Activated T-helper 2 cell treated with anti-CD3 and anti-CD28 coated beads, Interferon-gamma antibody, Interleukin-2, Interleukin-4, amounts not matched to agents 10 μg/mL and 5 μg/mL and 100 μg/mL, durations not matched to agents 14 hours and 24 hours and 36 hours (primary cell): ENCODE measurements around the gene SLC14A1. TPM values are rescaled to one million over a fixed set of nuclear protein-coding genes. Genes with fewer than 3 reads are reported as not detected.

Source experiments
- DNase-seq: peaks from one replicate; pipeline ENCODE4 v3.0.0; 2021; ENCODE audit warnings: low spot score
- H3K27ac Mint-ChIP-seq: one replicate; pipeline ENCODE4 v1.8.0; 2021; ENCODE audit warnings: mixed read lengths
- H3K27me3 Mint-ChIP-seq: one replicate; pipeline ENCODE4 v1.8.0; 2021; ENCODE audit warnings: low read depth, mixed read lengths
- H3K36me3 Mint-ChIP-seq: one replicate; pipeline ENCODE4 v1.8.0; 2021; ENCODE audit warnings: low read depth, mixed read lengths
- H3K4me1 Mint-ChIP-seq: one replicate; pipeline ENCODE4 v1.8.0; 2021; ENCODE audit warnings: low read depth, mixed read lengths
- H3K4me3 Mint-ChIP-seq: one replicate; pipeline ENCODE4 v1.8.0; 2021; ENCODE audit warnings: low read depth, mild to moderate bottlenecking, moderate library complexity, mixed read lengths
- H3K9me3 Mint-ChIP-seq: one replicate; pipeline ENCODE4 v1.8.0; 2021; ENCODE audit warnings: mixed read lengths
- intact Hi-C: fragments of 100-400 bp; cut with micrococcal nuclease; formaldehyde crosslinking; loops from one replicate; pipeline ENCODE4 v1.15.1; 2023
- total RNA-seq: library from RNA; stranded (reverse); gene quantifications from 2 replicates; pipeline ENCODE4 v1.2.3, GENCODE V29; 2022

The SLC14A1 gene
- total RNA-seq, 1 donor from 2014 or later: 6.0 TPM

DNA sequence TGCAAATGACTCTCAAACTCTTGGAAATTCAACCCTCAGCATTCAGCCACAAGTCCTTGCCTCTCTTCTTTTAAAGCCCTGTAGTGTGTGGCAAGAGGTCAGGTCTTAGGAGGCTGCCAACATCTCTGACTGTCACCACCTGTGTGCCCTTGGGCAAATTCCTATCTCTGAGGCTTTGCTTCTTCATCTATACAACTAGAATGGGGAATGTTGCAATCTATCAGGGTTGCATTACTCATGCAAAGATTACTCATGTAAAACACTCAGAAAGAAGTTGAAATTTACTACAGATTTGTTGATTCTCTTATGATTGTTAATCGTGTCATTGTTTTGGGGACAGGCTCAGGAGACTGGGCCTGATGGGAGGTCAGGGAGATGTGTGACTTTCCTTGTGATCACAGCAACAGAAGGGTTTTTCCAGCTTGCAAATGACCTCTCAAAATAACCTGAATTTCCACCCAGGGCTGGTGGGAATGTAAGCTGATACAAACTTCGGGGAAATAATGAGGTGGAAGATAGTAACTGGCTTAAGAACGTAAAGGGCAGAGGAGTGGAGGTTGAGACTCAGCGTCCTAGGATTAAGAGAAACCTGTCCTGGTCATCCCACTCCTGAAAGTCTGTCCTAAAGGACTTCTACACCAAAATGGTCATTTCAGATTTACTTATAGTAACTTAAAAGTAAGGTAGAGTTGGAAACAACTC lies 69.4 kb downstream of the SLC14A1 start:
- intact Hi-C loops: no loop called here
- DNase-seq: no peak
- H3K27me3 Mint-ChIP-seq: peaks cover 2% of the 10 kb centered on the region
- no peak overlapping the region for H3K27ac Mint-ChIP-seq
- no peaks in the 10 kb centered on the region for H3K9me3 Mint-ChIP-seq
- no peak overlapping the region for H3K4me3 Mint-ChIP-seq
- no peaks in the 10 kb centered on the region for H3K4me1 Mint-ChIP-seq
- H3K36me3 Mint-ChIP-seq: no peaks in the 10 kb centered on the region

DNA sequence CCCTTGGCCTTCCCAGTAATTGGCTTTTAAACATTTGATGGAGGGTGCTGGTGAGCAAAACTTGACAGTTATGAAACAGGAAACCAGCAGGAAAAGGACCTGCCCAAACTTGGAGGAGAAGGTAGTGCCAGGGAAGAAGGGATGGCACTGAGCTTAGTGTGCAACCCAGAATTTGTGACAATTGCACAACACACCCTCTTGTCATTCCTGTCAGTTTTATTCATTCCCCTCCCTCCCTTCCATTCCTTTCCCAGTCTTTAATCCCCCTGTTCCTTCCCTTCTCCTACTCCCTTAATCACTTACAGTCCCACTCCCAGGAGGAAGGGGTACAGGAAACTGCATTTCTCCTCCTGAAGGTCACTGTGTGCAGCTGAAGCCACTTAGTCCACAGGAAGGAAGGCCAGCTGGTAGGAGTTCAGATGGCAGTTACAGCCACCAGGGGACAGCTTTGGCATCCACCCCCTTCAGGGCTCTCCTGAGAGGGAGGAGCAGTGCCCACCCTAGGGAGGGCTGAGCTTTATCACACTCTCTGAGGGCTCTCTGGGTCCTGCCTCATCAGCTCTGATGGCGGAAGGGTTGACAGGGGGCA lies 77.5 kb downstream of the SLC14A1 start:
- no peak overlapping the region for H3K4me3 Mint-ChIP-seq
- peaks cover 2% of the 10 kb centered on the region for H3K27me3 Mint-ChIP-seq
- H3K27ac Mint-ChIP-seq: no peak overlapping the region
- H3K9me3 Mint-ChIP-seq: peaks cover 19% of the 10 kb centered on the region
- no peak for DNase-seq
- peaks cover 7% of the 10 kb centered on the region for H3K4me1 Mint-ChIP-seq
- intact Hi-C loops: loop anchor here (2.0 kb wide), 1 partner anchor 73 kb away; no protein-coding TSS in a partner anchor
- peaks cover 3% of the 10 kb centered on the region for H3K36me3 Mint-ChIP-seq

Other genes with a start within 250 kb of the SLC14A1 start
- 0.09 TPM in 2 replicates for gene SLC14A2, start 108.7 kb upstream of the SLC14A1 start, total RNA-seq
- not detected in 2 replicates for gene SIGLEC15, start 101.5 kb downstream of the SLC14A1 start, total RNA-seq
- gene EPG5, start 243.1 kb downstream of the SLC14A1 start, total RNA-seq: 17.1 and 17.4 TPM in 2 replicates